GM10847 (cell line): Measurements from ENCODE around the gene HOXC5.

Source experiments
- POLR2A ChIP-seq: IDR thresholded peaks from 2 replicates; pipeline ENCODE4 v1.6.1; 2011; ENCODE audit not compliant: insufficient read length; ENCODE audit errors: extremely low read depth

HOXC5 gene

DNA sequence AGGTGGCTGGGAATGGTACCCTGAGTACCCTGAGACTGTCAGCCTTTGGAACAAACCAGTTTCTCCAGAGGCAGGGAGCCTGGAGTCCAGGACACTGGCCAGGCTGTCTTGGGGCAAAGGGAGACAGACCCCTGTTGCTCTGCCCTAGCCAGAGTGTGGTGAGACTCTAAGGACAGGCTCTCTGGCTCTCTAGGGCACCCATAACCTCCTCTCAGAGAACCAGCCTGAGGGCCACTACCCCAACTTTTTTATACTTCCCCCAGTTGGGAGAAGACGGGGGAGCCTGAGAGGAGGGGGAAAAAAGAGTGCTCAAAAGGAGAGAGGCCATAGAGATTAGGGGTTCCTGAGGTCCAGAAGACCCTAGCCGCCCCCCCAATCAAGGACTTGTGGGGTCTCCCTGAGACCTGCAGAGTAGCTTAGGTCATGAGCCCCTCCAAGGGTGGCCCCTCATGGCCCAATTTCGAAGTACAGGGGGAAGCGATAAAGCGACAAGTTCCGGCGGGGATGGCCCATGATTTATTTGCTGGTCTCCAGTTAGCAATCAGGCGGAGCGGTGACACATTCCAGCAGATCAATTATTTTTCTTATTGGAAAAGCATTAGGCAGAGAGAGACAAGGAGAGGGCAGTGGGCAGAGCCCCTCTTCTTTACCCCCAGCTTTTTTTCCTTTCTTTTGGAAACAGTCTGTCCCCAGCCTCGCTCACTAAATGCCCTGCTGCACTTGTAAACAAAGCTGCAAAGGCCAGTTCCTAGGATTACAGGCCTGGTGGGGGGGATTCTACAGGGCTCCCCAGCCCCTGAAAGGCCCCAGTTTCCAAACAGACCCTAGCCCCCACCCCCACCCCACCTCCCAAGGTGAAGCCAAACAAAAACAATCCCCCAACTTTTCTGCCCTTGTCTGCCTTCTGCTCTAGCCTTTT lies 22.5 kb upstream of the HOXC5 start:
- TF ChIP-seq POLR2A = no peak

DNA sequence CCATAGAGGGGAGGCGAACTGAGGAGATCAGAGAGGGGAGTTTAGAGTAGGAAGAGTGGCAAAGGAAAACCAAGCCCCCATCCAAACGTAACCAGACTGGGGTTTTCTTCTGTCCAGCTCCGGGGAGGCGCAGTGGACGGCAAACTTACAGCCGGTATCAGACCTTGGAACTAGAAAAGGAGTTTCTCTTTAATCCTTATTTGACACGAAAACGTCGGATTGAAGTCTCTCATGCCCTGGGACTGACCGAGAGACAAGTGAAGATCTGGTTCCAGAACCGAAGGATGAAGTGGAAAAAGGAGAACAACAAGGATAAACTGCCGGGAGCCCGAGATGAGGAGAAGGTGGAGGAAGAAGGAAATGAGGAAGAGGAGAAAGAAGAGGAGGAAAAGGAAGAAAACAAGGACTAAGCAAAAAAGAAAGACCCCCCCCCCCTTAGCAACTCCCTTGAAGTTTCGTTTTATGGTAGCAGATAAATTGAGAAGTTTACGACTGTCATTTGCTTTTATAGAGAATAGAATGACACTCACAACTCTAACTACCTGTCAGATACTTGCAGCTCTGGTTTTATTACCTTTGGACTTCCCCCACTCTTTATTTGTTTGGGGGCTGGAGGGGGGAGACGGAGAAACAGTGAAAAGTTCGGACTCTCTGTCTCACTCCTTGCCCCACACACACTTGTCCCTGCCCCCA lies 21.7 kb upstream of the HOXC5 start:
- TF ChIP-seq POLR2A = no peak

DNA sequence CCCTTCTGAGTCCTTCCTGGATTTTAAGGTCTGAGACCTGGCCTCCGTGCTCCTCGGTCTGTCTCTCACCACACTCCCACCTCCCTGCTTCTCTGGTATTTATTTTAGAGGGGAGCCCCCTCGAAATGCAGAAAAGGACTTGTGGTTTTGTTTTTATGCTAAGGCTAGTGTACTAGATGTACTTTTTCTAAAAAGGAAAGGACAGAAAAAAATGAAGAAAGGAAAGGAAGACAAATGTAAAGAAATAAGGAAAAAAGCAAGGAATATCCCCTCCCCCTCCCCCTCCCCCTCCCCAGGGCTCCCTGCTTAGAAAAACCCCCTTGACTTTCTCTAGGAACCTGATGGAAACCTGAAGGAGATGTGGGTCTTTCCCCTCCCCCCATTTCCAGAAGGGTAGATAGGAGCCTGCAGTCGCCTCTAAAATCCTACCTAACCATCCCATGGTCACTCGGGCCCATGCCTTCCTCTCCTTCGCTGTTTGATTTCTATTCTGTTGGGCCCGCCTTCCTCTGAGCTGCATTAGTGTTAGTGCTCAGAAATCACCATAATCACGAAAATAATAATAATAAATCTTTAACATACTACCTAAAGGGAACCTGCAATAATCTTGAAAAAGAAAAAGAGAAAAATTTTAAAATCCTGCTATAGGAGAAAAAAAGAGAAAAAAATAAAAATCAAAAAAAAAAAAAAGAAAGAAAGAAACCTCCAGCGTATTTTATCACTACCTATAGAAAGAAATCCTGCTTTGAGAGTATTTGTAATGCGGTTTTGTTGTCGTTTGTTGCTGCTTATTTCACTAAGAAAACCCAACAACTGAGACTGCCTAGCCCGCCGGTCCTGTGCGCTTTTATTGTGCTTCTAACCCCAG lies 21.0 kb upstream of the HOXC5 start:
- no peak for TF ChIP-seq POLR2A

DNA sequence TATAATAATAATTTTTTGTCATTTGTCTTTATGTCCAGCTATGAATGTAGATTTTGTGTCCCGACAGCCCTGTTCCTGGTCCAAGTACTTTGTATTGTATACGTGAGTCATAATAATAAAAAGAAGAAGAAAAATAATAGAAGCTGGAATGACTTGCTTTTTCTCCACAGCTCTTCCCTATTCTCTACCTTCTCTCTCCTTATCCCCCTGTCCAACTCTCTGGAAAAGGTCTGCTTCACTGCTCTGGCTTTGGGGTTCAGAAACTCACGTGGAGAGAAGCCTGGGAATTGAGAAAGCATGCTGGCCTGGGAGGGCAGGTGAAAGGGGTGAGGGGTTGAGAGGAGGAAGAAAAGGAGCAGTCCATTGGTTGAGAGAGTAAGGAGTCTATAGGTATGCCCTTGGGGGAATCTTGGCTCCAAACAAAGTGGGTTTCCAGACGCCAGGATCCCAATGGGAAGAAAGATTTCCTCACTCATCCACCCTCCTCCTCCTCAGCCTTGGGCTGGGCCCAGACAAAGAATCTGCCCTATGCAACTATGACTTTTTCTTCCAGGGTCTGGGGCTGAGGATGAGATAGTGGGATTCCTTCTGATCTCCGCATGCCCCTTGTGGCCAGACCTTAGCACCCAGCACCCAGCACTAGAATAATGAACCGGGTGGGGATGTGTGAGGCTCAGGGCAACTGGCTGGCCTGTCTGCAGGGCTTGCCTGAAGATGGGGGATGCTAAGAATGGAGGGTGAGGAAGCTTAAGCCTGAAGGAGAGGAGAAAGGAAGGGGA lies 20.0 kb upstream of the HOXC5 start:
- TF ChIP-seq POLR2A = no peak

DNA sequence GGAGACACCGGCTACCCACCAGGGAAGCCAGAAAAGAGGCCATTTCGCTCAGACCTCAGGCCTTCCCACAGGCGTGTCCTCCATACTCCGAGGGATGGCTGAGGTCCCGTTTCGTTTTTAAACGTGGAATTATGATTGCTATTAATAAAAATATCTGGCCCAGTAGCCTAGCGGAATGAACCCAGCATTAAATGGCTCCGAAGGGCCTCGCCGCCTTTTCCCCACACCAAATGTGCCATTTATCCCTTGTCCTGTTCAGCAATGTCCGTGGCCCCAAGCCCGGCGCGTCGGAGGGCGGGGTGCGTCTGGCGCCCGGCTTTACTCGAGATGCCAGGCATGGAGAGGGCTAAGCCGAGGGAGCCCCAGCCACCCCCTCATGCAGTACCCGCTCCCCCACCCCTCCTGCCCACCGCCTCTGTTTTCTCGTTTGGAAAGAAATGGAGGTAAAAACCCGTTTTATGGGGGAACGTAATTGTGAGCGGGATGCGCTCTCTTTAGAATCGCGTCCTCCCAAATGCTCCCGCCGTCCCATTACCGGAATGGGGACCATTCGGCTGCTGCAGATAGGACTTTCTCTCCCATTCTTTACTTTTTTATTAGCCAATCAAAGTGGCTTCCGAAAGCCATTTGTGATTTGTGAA lies 18.4 kb upstream of the HOXC5 start:
- TF ChIP-seq POLR2A = no peak

DNA sequence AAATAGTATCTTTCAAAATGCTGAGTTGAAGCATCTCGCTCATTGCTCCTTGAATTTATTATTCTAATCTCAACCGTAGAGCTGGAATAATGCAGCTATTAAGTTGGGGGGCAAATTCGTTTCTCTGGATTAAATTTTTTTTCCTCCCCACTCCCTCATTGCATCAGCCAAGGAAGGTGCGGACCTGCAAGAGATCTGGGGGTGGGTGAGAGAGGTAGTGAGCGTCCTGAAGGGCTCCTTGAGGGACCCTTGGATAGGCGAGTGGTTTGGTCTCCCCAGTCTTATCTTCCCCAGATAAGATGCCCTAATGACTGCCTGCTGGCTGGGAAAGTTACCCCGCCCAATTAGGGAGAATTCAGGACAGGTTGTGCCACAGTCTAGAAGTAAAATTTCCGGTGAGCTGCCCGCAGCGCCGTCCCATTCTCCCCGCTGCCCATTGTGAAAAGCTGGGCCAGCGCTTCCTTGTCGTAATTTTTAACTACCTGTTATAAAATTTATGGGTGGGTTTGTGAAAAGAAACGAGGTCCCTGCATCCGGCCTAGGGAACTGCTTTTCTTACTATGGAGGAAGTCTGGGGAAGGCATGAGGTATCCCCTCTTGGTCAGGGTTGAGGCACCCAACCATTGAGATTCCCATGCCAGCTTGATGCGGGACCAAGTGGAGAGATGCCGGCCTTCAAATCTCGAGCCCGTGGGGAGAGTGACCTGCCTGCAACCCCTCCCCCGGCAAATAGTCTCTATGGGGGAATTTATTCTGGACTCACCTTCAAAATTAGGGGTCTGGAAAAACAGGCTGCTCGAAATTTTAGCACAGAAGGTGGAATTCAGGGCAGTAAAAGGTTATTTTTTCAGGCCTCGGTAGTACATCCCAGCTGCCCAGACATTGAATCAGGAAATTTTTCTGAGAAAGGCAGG lies 17.6 kb upstream of the HOXC5 start:
- TF ChIP-seq POLR2A = no peak

DNA sequence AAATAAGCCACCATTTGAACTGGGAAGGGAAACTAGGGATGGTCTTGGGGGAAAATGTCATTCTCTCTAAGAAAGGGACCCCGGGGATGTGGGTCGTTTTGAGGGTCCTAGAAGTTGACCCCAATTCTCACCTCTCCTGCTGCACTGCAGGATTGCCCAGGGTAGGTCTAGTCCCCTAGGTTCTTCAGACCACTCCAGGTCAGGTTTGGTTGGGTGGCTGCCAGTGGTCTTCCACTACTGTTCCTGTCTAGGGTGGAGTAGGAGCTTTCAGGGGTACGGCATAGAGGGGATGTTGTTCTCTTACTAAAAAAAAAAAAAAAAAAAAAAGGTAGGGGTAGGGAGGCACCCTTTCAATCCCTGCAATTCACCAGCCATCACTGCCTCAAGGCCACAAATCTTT lies 16.8 kb upstream of the HOXC5 start:
- no peak for TF ChIP-seq POLR2A

DNA sequence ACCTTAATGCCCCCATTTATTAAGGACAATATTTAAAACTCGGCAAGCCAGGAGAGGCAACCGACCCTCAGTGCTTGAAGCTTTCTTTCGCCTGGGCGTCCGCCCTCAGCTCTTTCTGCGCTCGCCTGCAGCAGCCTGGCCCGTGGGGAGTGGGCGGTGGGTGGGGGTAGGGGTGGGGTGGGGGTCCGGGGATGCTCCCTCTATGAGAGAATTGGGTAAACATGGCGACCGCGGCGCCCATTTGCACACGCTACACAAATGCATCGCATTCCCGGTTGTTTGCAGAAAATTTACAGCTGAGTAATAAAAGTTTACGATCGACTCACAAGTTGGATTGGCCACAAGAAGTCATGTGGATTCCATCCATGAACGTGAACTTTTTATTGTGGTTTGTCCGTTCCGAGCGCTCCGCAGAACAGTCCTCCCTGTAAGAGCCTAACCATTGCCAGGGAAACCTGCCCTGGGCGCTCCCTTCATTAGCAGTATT lies 16.3 kb upstream of the HOXC5 start:
- TF ChIP-seq POLR2A = no peak

DNA sequence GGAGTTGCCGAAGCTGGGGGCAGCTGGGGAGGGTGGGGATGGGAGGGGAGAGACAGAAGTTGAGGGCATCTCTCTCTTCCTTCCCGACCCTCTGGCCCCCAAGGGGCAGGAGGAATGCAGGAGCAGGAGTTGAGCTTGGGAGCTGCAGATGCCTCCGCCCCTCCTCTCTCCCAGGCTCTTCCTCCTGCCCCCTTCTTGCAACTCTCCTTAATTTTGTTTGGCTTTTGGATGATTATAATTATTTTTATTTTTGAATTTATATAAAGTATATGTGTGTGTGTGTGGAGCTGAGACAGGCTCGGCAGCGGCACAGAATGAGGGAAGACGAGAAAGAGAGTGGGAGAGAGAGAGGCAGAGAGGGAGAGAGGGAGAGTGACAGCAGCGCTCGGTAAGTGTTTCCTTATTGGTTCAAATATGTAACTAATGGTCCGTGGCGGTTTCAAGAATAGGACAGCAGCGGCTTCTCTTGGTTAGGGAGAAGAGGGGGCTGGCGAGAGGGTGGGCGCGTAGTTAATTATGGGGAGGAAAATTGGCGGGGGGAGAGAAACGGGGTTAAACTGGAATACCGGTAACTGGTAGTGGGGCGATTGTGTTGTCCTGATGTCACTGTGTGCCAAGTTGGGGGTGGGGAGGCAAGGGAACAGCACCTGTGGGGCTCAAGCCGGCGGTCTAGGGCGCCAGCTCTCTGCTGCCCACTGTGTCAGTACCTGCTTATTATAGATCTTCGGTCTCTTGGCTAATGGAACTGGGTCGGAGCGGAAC lies 15.6 kb upstream of the HOXC5 start:
- no peak for TF ChIP-seq POLR2A

DNA sequence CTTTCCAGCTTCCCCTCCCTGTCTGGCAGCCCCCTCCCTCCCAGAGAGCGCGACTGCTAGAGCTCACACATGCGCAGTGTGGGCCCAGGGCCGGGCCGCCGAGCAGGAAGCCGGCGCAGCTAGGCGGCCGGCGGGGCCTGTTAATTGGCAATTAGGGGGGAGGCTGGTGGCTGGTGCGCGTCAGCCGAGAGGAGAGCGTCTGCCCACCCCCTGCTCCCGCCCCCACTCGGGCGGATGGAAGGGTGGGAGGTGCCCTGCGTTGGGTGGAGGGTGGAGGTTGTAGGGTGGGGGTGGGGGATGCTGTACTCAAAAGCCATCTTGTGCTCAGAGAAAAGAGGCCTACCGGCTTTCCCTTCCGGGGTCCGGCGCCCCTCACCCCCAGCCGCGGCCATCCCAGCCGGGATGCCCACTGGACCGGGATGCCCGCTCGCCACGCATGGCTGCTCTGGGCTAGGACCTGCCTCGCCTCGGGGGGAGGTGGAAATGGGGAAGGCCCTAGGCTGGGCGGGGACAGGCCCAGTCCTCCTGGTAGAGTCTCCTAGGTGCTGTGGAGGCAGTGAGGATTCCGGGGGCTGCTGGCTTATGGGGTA lies 14.9 kb upstream of the HOXC5 start:
- peak; percentile 63 for TF ChIP-seq POLR2A

DNA sequence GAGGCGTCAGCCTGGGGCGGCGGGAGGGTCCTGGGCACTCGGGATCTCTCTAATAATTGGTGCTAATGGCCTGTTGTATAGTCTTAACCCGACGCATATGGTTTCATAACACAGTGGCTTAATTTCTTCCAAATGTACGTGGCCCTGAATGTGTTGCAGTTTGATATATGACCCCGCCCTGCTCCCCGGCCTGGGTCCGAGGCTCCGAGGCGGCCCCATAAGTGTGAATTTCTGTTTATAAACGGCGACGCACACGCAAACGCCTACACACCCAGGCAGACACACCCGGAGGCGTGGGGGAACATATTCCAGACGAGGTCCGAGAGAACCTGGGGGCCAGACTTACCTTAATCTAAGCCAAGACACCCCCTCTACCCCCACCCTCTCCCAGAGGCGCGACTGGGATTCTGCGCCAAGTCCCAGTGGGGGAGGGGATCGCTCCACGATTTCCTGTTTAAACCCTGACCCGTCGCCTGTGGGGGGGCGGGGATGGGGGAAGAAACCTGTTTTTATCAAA lies 14.3 kb upstream of the HOXC5 start:
- TF ChIP-seq POLR2A = no peak

DNA sequence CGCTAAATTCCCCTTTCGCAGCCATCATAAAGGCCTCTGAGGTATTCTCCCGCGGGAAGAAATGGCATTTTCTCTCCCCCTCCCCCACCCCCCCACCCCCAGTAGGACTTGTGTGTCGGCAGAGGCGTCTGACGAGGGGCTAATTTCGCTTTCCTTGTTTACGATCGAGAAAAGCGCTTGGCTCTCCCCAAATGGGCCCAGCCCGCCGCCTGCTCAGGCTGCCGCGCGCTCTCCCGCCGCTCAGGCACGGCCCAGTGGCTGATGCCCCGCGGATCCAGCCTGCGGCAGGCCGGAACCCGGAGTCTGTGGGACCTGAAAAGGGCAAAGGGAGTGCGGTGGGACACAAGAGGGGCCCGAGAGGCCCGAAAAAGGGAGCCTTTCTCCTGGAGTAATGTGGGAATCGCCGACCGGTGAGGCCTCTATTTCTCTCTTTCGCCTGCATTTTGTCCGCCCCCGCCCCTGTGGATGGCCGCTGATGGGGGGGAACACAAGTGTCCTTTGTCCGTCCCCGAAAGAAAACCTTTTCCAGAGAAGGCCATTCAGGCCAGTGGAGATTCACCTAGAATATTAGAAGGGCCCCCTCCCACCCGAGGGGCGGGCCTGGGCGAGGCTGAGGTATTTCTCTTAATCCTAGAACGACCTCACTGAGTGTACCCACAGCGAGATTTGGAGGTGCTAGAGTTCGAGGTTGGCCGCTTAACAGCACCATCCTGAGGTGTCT lies 13.6 kb upstream of the HOXC5 start:
- no peak for TF ChIP-seq POLR2A
